Nephron (organoid): Measurements from ENCODE around the gene CPN1.

Source experiments
- H3K27ac Mint-ChIP-seq, 3 experiments: 2 replicates each; pipeline ENCODE4 v1.8.0; 2020; ENCODE audit warnings: mixed read lengths in 3 of 3, mild to moderate bottlenecking in 2 of 3, moderate library complexity in 1 of 3
- H3K27me3 Mint-ChIP-seq: 2 replicates; pipeline ENCODE4 v1.8.0; 2021; ENCODE audit warnings: low read depth, mild to moderate bottlenecking, moderate library complexity, mixed read lengths
- H3K36me3 Mint-ChIP-seq: 2 replicates; pipeline ENCODE4 v1.8.0; 2020; ENCODE audit warnings: low read depth, mixed read lengths
- H3K4me1 Mint-ChIP-seq: 2 replicates; pipeline ENCODE4 v1.8.0; 2020; ENCODE audit warnings: mixed read lengths
- H3K4me3 Mint-ChIP-seq, 3 experiments: 2 replicates each; pipeline ENCODE4 v1.8.0; 2020; ENCODE audit warnings: mild to moderate bottlenecking in 3 of 3, mixed read lengths in 3 of 3, moderate library complexity in 2 of 3
- H3K9me3 Mint-ChIP-seq: 2 replicates; pipeline ENCODE4 v1.8.0; 2020; ENCODE audit warnings: mixed read lengths
- TF ChIP-seq, protein P1 (sequence below), 3 experiments: fragments of 200-600 bp; sonication (generic); IDR thresholded peaks; one replicate each; pipeline ENCODE4 v1.5.0; 2021; ENCODE audit warnings: antibody characterized with exemption in 3 of 3; ENCODE audit not compliant: unreplicated experiment in 3 of 3

CPN1 gene

DNA sequence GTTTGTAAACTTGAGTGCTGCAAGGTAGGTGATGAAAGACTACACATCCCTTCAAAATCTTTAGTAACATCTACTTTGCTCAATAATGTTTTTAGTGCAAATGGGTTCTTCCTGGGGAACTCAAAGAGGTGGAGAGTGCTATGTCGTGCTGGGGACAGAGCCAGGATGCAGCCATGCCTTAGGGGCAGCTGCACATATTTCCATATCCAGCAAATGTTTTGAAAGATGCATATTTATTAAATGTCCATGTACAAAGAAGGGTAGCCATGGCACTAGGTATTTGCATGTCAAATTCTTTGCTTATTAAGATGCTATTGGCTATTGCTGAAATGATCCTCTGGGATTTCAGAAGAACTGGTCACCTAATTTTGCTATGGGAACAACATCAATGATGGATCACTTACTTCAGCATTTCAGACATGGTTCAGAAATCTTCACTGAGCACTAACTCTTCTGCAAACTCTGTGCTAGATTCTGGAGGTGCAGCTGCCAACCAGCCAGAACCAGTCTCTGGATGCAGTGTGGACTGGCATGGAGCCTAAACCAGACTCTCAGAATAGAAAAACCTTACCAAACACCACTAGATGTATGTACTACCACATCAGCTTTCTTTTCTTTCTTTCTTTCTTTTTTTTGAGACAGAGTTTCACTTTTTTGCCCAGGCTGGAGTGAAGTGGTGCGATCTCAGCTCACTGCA lies 40.2 kb downstream of the CPN1 start:
- Mint-ChIP-seq H3K9me3 (no peaks in the 10 kb centered on the region), H3K27me3 (no peaks in the 10 kb centered on the region), H3K27ac (peak overlapping the region in 1 of 3 experiments; percentile 20), H3K36me3 (no peaks in the 10 kb centered on the region), H3K4me3 (no peak overlapping the region), H3K4me1 (peaks cover 48% of the 10 kb centered on the region)
- TF ChIP-seq, protein P1, sequence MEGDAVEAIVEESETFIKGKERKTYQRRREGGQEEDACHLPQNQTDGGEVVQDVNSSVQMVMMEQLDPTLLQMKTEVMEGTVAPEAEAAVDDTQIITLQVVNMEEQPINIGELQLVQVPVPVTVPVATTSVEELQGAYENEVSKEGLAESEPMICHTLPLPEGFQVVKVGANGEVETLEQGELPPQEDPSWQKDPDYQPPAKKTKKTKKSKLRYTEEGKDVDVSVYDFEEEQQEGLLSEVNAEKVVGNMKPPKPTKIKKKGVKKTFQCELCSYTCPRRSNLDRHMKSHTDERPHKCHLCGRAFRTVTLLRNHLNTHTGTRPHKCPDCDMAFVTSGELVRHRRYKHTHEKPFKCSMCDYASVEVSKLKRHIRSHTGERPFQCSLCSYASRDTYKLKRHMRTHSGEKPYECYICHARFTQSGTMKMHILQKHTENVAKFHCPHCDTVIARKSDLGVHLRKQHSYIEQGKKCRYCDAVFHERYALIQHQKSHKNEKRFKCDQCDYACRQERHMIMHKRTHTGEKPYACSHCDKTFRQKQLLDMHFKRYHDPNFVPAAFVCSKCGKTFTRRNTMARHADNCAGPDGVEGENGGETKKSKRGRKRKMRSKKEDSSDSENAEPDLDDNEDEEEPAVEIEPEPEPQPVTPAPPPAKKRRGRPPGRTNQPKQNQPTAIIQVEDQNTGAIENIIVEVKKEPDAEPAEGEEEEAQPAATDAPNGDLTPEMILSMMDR (IDR thresholded peaks at IDR 0.05; ENCODE audit: unreplicated experiment in 3 of 3), result no peak

DNA sequence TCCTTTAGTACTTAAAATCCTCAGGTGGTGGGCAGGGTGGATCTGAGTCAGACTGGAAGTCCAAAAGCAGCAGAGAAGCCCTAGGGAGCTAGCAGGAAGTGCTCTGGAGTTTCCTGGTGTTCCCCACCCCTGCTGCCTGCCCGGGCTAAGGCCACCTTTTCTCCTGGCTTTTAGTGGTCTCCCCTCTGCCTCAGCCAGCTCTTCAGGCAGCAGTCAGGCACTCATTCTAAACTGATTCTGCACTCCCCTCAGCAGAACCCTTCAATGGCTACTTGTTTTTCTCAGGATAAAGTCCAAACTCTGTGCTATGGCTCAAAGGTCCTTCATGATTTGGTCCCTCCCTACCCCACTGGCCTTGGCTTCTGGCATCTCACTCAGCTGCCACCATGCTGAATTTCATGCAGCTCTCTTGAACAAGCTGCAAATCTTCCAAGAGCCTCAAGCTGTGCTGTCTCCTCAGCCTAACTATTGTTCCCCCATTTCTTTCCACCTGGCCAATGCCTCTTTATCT lies 43.1 kb downstream of the CPN1 start:
- no peaks in the 10 kb centered on the region for H3K27me3 Mint-ChIP-seq

DNA sequence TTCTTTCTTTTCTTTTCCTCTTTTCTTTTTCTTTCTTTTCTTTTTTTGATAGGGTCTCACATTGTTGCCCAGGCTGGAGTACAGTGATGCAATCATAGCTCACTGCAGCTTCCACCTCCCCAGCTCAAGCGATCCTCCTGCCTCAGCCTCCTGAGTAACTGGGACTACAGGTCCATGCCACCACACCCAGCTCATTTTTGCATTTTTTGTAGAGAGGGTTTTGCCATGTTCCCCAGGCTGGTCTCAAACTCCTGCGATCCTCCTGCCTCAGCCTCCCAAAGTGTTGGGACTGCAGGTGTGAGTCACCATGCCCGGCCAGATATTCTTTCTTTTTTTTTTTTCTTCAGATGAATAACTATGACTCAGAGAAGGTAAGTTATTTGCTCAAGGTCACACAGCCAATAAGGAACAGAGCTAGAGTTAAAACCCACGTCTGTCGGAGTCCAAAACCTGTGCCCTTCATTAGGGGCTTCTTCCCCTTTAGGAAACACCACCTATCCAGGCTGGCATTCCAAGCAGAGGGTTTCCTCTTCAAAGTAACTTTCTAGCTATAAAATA lies 43.8 kb downstream of the CPN1 start:
- Mint-ChIP-seq H3K27me3 (no peaks in the 10 kb centered on the region), H3K9me3 (peaks cover 2% of the 10 kb centered on the region), H3K36me3 (no peaks in the 10 kb centered on the region), H3K4me3 (no peak overlapping the region), H3K27ac (no peak overlapping the region), H3K4me1 (peaks cover 30% of the 10 kb centered on the region)
- TF ChIP-seq, protein P1 (IDR thresholded peaks at IDR 0.05; ENCODE audit: unreplicated experiment in 3 of 3), result no peak

More for the DNA sequence above, 43.1 kb downstream of the CPN1 start:
- H3K9me3 Mint-ChIP-seq, result peaks cover under 1% of the 10 kb centered on the region
- no peaks in the 10 kb centered on the region for H3K36me3 Mint-ChIP-seq
- no peak overlapping the region for H3K4me3 Mint-ChIP-seq
- peaks cover 30% of the 10 kb centered on the region for H3K4me1 Mint-ChIP-seq
- TF ChIP-seq, protein P1 (IDR thresholded peaks at IDR 0.05; ENCODE audit: unreplicated experiment in 3 of 3), result no peak
- peak overlapping the region in 1 of 3 experiments; percentile 8 for H3K27ac Mint-ChIP-seq

GRCh38 chr10:100036850-100037249 lies 44.8 kb downstream of the CPN1 start:
- H3K4me3 Mint-ChIP-seq, result no peak overlapping the region
- no peaks in the 10 kb centered on the region for H3K27me3 Mint-ChIP-seq
- TF ChIP-seq, protein P1 (IDR thresholded peaks at IDR 0.05; ENCODE audit: unreplicated experiment in 3 of 3), result no peak
- peak overlapping the region in 1 of 3 experiments; percentile 40 for H3K27ac Mint-ChIP-seq
- H3K9me3 Mint-ChIP-seq, result peaks cover 2% of the 10 kb centered on the region
- no peaks in the 10 kb centered on the region for H3K36me3 Mint-ChIP-seq
- peaks cover 26% of the 10 kb centered on the region for H3K4me1 Mint-ChIP-seq

GRCh38 chr10:100033766-100034418 lies 47.8 kb downstream of the CPN1 start:
- Mint-ChIP-seq H3K27me3 (no peaks in the 10 kb centered on the region), H3K9me3 (peaks cover 2% of the 10 kb centered on the region), H3K36me3 (no peaks in the 10 kb centered on the region), H3K4me3 (no peak overlapping the region), H3K27ac (no peak overlapping the region), H3K4me1 (peaks cover 12% of the 10 kb centered on the region)
- TF ChIP-seq, protein P1 (IDR thresholded peaks at IDR 0.05; ENCODE audit: unreplicated experiment in 3 of 3), result no peak
